ENCODE measurements around the gene RTCB. TPM values are rescaled to one million over a fixed set of nuclear protein-coding genes. Genes with fewer than 3 reads are reported as not detected.

RTCB gene
- total RNA-seq (10 to 100 TPM; 46.8 to 66.4 (median 61.8) TPM), polyA plus RNA-seq (100 to 1,000 TPM in 1 of 3 donors, 10 to 100 TPM in 2; 78.7 to 149 (median 94.0) TPM)

GRCh38 chr22:32411829-32412592 lies at the start of gene RTCB:
Gene RTCB (minus strand): TSS chr22:32412247. CDS start chr22:32412156, 91 bp downstream.
- H3K9me3 ChIP-seq = no peaks in the 10 kb centered on the region
- peak; percentile 76 to 92 (median 88) for TF ChIP-seq POLR2AphosphoS5 (IDR thresholded peaks at IDR 0.05)
- TF ChIP-seq POLR2A (IDR thresholded peaks at IDR 0.05) = peak; percentile 62 to 65
- TF ChIP-seq EP300 (IDR thresholded peaks at IDR 0.05) = peak in 1 of 4 donors; percentile 13
- TF ChIP-seq CTCF (IDR thresholded peaks at IDR 0.05) = no peak
- intact Hi-C loops (cut with DNase I) = loop anchor here (2.0 kb wide), 1 partner anchor 63 kb away; the partner anchor contains the start of gene FBXO7
- H3K4me3 ChIP-seq = peak within 1 kb of the TSS; percentile 83 to 96 (median 87)
- H3K27me3 ChIP-seq = no peaks in the 10 kb centered on the region
- peaks cover 0 to 18% (median 10%) of the 10 kb centered on the region in 4 donors for H3K36me3 ChIP-seq
- H3K4me1 ChIP-seq = peaks cover 0 to 34% (median 23%) of the 10 kb centered on the region in 4 donors
- 1 to 2% methylated on average over 40 of the region's 40 CpGs for WGBS, 2 donors
- peak; percentile 93 for DNase-seq
- peak within 1 kb of the TSS; percentile 67 to 79 (median 78) for H3K27ac ChIP-seq

- intact Hi-C loops (cut with DNase I) = no loop called here
- DNase-seq = no peak
- no peak for TF ChIP-seq CTCF (IDR thresholded peaks at IDR 0.05)
- TF ChIP-seq EP300 (IDR thresholded peaks at IDR 0.05) = no peak
- TF ChIP-seq POLR2AphosphoS5 (IDR thresholded peaks at IDR 0.05) = no peak
- no peak for TF ChIP-seq POLR2A (IDR thresholded peaks at IDR 0.05)
- Histone ChIP-seq H3K36me3 (no peaks in the 10 kb centered on the region), H3K4me3 (no peak overlapping the region), H3K4me1 (no peaks in the 10 kb centered on the region), H3K27me3 (no peaks in the 10 kb centered on the region), H3K9me3 (no peaks in the 10 kb centered on the region), H3K27ac (no peak overlapping the region)
- 93 to 94% methylated on average over 4 of the region's 4 CpGs for WGBS, 2 donors
Measured at GRCh38 chr22:32457031-32457430, 45.0 kb upstream of the RTCB start.

DNA sequence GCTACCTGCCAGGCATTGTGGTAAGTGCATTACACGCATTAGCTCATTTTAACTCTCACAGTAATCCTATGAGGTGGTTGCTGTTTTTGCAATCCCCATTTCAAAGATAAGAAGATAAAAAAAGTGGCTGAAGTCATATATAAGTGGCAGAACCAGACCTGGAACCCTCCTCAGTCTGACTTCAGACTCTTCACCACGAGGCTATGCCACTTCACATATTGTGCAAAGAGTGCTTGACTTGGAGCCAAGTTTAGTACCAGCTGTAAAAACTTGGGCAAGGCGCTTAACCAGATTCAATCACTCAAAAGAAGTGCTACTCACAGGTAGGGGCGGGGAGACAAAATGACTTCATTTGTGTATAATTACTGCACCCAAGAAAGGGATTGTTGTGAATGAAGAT lies 36.9 kb upstream of the RTCB start:
- intact Hi-C loops (cut with DNase I) = no loop called here
- TF ChIP-seq POLR2A (IDR thresholded peaks at IDR 0.05) = no peak
- no peak for TF ChIP-seq EP300 (IDR thresholded peaks at IDR 0.05)
- TF ChIP-seq CTCF (IDR thresholded peaks at IDR 0.05) = no peak
- TF ChIP-seq POLR2AphosphoS5 (IDR thresholded peaks at IDR 0.05) = no peak
- no peaks in the 10 kb centered on the region for H3K9me3 ChIP-seq
- no peak overlapping the region for H3K4me3 ChIP-seq
- H3K27ac ChIP-seq = no peak overlapping the region
- H3K36me3 ChIP-seq = no peaks in the 10 kb centered on the region
- H3K4me1 ChIP-seq = no peaks in the 10 kb centered on the region
- WGBS, 2 donors = 21 to 54% methylated on average over 4 of the region's 4 CpGs
- no peak for DNase-seq
- no peaks in the 10 kb centered on the region for H3K27me3 ChIP-seq

- intact Hi-C loops (cut with DNase I) = no loop called here
- H3K9me3 ChIP-seq = no peaks in the 10 kb centered on the region
- WGBS, 2 donors = 47 to 69% methylated on average over 1 of the region's 1 CpG
- no peaks in the 10 kb centered on the region for H3K4me1 ChIP-seq
- DNase-seq = no peak
- H3K27me3 ChIP-seq = peaks cover 0 to 3% (median 0%) of the 10 kb centered on the region in 3 donors
- no peaks in the 10 kb centered on the region for H3K36me3 ChIP-seq
- TF ChIP-seq CTCF (IDR thresholded peaks at IDR 0.05) (no peak), POLR2A (IDR thresholded peaks at IDR 0.05) (no peak), POLR2AphosphoS5 (IDR thresholded peaks at IDR 0.05) (no peak), EP300 (IDR thresholded peaks at IDR 0.05) (no peak)
- no peak overlapping the region for H3K4me3 ChIP-seq
- no peak overlapping the region for H3K27ac ChIP-seq
Measured at GRCh38 chr22:32446321-32446720, 34.3 kb upstream of the RTCB start.
